ENCODE results near the gene CDH23. TPM values are rescaled to one million over a fixed set of nuclear protein-coding genes. Genes with fewer than 3 reads are reported as not detected.

The CDH23 gene
- total and polyA plus RNA-seq, 4 experiments from 2014 or later, result 1.8 to 5.4 (median 3.6) TPM

- no peaks in the 10 kb centered on the region for H3K36me3 ChIP-seq (ENCODE audit: insufficient read depth, low read length)
- no peak overlapping the region for H3K27ac ChIP-seq (ENCODE audit: low read depth, low read length)
- peak overlapping the region in 2 of 7 donors; percentile 35 to 42 for H3K27ac Mint-ChIP-seq
- no peaks in the 10 kb centered on the region for H3K9me3 ChIP-seq (ENCODE audit: control insufficient read depth in 1 of 2, low read length in 2 of 2)
- peak overlapping the region in 4 of 8 donors; percentile 9 to 57 (median 12) for H3K4me3 Mint-ChIP-seq
- H3K27me3 Mint-ChIP-seq, result no peaks in the 10 kb centered on the region
- H3K4me1 ChIP-seq (ENCODE audit: insufficient read depth, low read length), result peaks cover 47% of the 10 kb centered on the region
- no peaks in the 10 kb centered on the region for H3K9me3 Mint-ChIP-seq
- CTCF ChIA-PET (ENCODE audit: partially characterized antibody), result interaction anchor here (0.7 kb wide), 1 partner anchor 315 kb away, joined by 3 read pairs; no protein-coding TSS in a partner anchor
- intact Hi-C loops (cut with micrococcal nuclease), result no loop called here
- H3K27me3 ChIP-seq (ENCODE audit: insufficient read depth, low read length), result no peaks in the 10 kb centered on the region
- H3K4me3 ChIP-seq (ENCODE audit: low read length in 2 of 2), result no peak overlapping the region
- H3K36me3 Mint-ChIP-seq, result peaks cover 6 to 10% of the 10 kb centered on the region in 2 donors
- POLR2A ChIA-PET (ENCODE audit: partially characterized antibody), result no interaction called here
- DNase-seq, result no peak
- H3K4me1 Mint-ChIP-seq, result peaks cover 51 to 85% (median 67%) of the 10 kb centered on the region in 4 donors
Measured at GRCh38 chr10:71846816-71847215, 450.1 kb downstream of the CDH23 start.

- Mint-ChIP-seq H3K4me1 (peaks cover 51 to 83% (median 65%) of the 10 kb centered on the region in 4 donors), H3K4me3 (peak overlapping the region in 1 of 8 donors; percentile 17), H3K36me3 (peaks cover 6 to 7% of the 10 kb centered on the region in 2 donors), H3K9me3 (no peaks in the 10 kb centered on the region), H3K27ac (peak overlapping the region in 1 of 7 donors; percentile 22), H3K27me3 (no peaks in the 10 kb centered on the region)
- intact Hi-C loops (cut with micrococcal nuclease), result no loop called here
- Histone ChIP-seq H3K4me3 (ENCODE audit: low read length in 2 of 2) (no peak overlapping the region), H3K27me3 (ENCODE audit: insufficient read depth, low read length) (no peaks in the 10 kb centered on the region), H3K27ac (ENCODE audit: low read depth, low read length) (no peak overlapping the region), H3K9me3 (ENCODE audit: control insufficient read depth in 1 of 2, low read length in 2 of 2) (no peaks in the 10 kb centered on the region), H3K36me3 (ENCODE audit: insufficient read depth, low read length) (no peaks in the 10 kb centered on the region), H3K4me1 (ENCODE audit: insufficient read depth, low read length) (peaks cover 47% of the 10 kb centered on the region)
- ChIA-PET POLR2A (ENCODE audit: partially characterized antibody) (no interaction called here), CTCF (ENCODE audit: partially characterized antibody) (no interaction called here)
- DNase-seq, result no peak
Measured at GRCh38 chr10:71847418-71847817, 450.7 kb downstream of the CDH23 start.

- ChIA-PET CTCF (ENCODE audit: partially characterized antibody) (interaction anchor here (0.8 kb wide), 1 partner anchor 46 kb away, joined by 3 read pairs; no protein-coding TSS in a partner anchor), POLR2A (ENCODE audit: partially characterized antibody) (interaction anchor here (1.0 to 1.4 kb wide), 2 partner anchors 10 to 13 kb away, joined by 3 read pairs; no protein-coding TSS in a partner anchor)
- H3K4me1 Mint-ChIP-seq, result peaks cover 42 to 72% (median 55%) of the 10 kb centered on the region in 4 donors
Measured at GRCh38 chr10:71848325-71849275, 451.9 kb downstream of the CDH23 start.

DNA sequence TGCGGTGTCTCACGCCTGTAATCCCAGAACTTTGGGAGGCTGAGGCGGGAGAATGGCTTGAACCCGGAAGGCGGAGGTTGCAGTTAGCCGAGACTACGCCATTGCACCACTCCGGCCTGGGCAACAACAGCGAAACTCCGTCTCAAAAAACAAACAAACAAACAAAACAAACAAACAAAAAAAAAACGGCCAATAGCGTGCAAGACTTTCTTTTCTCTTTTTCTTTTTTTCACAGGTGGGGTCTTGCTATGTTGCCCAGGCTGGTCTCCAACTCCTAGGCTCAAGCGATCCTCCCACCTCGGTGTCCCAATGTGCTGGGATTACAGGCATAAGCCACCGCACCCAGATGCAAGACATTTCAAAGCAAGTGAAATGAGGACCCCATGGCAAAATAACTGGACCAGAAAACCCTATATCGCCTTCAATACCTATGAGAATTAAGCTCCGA is 452.8 kb downstream of the CDH23 start:
- peaks cover 31% of the 10 kb centered on the region for H3K4me1 ChIP-seq (ENCODE audit: insufficient read depth, low read length)
- intact Hi-C loops (cut with micrococcal nuclease), result no loop called here
- no peak overlapping the region for H3K4me3 ChIP-seq (ENCODE audit: low read length in 2 of 2)
- DNase-seq, result no peak
- Mint-ChIP-seq H3K4me3 (peak overlapping the region in 6 of 8 donors; percentile 42 to 99 (median 98)), H3K4me1 (peaks cover 37 to 63% (median 48%) of the 10 kb centered on the region in 4 donors), H3K27ac (peak overlapping the region in 1 of 7 donors; percentile 84), H3K27me3 (no peaks in the 10 kb centered on the region), H3K36me3 (peaks cover 6 to 7% of the 10 kb centered on the region in 2 donors), H3K9me3 (no peaks in the 10 kb centered on the region)
- H3K36me3 ChIP-seq (ENCODE audit: insufficient read depth, low read length), result no peaks in the 10 kb centered on the region
- ChIA-PET CTCF (ENCODE audit: partially characterized antibody) (interaction anchor here (0.8 kb wide), 1 partner anchor 45 kb away, joined by 3 read pairs; no protein-coding TSS in a partner anchor), POLR2A (ENCODE audit: partially characterized antibody) (interaction anchor here (1.9 kb wide), 1 partner anchor 9 kb away, joined by 7 read pairs; no protein-coding TSS in a partner anchor)
- H3K27ac ChIP-seq (ENCODE audit: low read depth, low read length), result no peak overlapping the region
- H3K27me3 ChIP-seq (ENCODE audit: insufficient read depth, low read length), result no peaks in the 10 kb centered on the region
- H3K9me3 ChIP-seq (ENCODE audit: control insufficient read depth in 1 of 2, low read length in 2 of 2), result no peaks in the 10 kb centered on the region

More at GRCh38 chr10:71848325-71849275, 451.9 kb downstream of the CDH23 start:
- Mint-ChIP-seq H3K27me3 (no peaks in the 10 kb centered on the region), H3K4me3 (peak overlapping the region in 7 of 8 donors; percentile 7 to 71 (median 40)), H3K9me3 (no peaks in the 10 kb centered on the region), H3K36me3 (peaks cover 6 to 7% of the 10 kb centered on the region in 2 donors), H3K27ac (peak overlapping the region in 3 of 7 donors; percentile 6 to 68 (median 51))
- intact Hi-C loops (cut with micrococcal nuclease), result no loop called here
- no peak for DNase-seq
- Histone ChIP-seq H3K4me1 (ENCODE audit: insufficient read depth, low read length) (peaks cover 38% of the 10 kb centered on the region), H3K36me3 (ENCODE audit: insufficient read depth, low read length) (no peaks in the 10 kb centered on the region), H3K9me3 (ENCODE audit: control insufficient read depth in 1 of 2, low read length in 2 of 2) (no peaks in the 10 kb centered on the region), H3K27ac (ENCODE audit: low read depth, low read length) (no peak overlapping the region), H3K4me3 (ENCODE audit: low read length in 2 of 2) (no peak overlapping the region), H3K27me3 (ENCODE audit: insufficient read depth, low read length) (no peaks in the 10 kb centered on the region)

GRCh38 chr10:71850021-71850742 is 453.5 kb downstream of the CDH23 start:
- H3K36me3 ChIP-seq (ENCODE audit: insufficient read depth, low read length), result no peaks in the 10 kb centered on the region
- Mint-ChIP-seq H3K9me3 (no peaks in the 10 kb centered on the region), H3K4me3 (peak overlapping the region; percentile 92 to 99 (median 97)), H3K27ac (peak overlapping the region; percentile 84 to 96 (median 92)), H3K36me3 (peaks cover 1 to 7% of the 10 kb centered on the region in 2 donors), H3K27me3 (no peaks in the 10 kb centered on the region), H3K4me1 (peaks cover 33 to 58% (median 42%) of the 10 kb centered on the region in 4 donors)
- intact Hi-C loops (cut with micrococcal nuclease), result loop anchor here (2.0 kb wide), 1 partner anchor 81 kb away; no protein-coding TSS in a partner anchor
- no peaks in the 10 kb centered on the region for H3K9me3 ChIP-seq (ENCODE audit: control insufficient read depth in 1 of 2, low read length in 2 of 2)
- peak in 1 of 5 donors; percentile 4 for DNase-seq
- no peaks in the 10 kb centered on the region for H3K27me3 ChIP-seq (ENCODE audit: insufficient read depth, low read length)
- peaks cover 27% of the 10 kb centered on the region for H3K4me1 ChIP-seq (ENCODE audit: insufficient read depth, low read length)
- CTCF ChIA-PET (ENCODE audit: partially characterized antibody), result interaction anchor here (1.2 to 2.0 kb wide), 2 partner anchors 46 to 531 kb away, joined by 3 to 6 read pairs; partner anchors contain the start of gene SLC29A3
- peak overlapping the region; percentile 98 to 99 for H3K4me3 ChIP-seq (ENCODE audit: low read length in 2 of 2)
- peak overlapping the region; percentile 81 for H3K27ac ChIP-seq (ENCODE audit: low read depth, low read length)
- POLR2A ChIA-PET (ENCODE audit: partially characterized antibody), result interaction anchor here (1.1 to 1.9 kb wide), 11 partner anchors 8 to 485 kb away, joined by 3 to 11 read pairs (median 5); partner anchors contain the start of gene VSIR

GRCh38 chr10:71850743-71851464 is 454.2 kb downstream of the CDH23 start, which contains the start of gene PSAP:
TSS of gene PSAP (minus strand) at chr10:71851251. CDS start at chr10:71851221, 30 bp downstream.
- peaks cover 28 to 50% (median 37%) of the 10 kb centered on the region in 4 donors for H3K4me1 Mint-ChIP-seq
- H3K4me3 ChIP-seq (ENCODE audit: low read length in 2 of 2), result peak within 1 kb of the TSS; percentile 98 to 99
- H3K4me1 ChIP-seq (ENCODE audit: insufficient read depth, low read length), result peaks cover 21% of the 10 kb centered on the region
- ChIA-PET CTCF (ENCODE audit: partially characterized antibody) (interaction anchor here (1.0 to 2.0 kb wide), 5 partner anchors 9 to 581 kb away, joined by 3 to 6 read pairs (median 3); partner anchors contain the start of gene SLC29A3), POLR2A (ENCODE audit: partially characterized antibody) (interaction anchor here (0.7 to 1.9 kb wide), 16 partner anchors 8 to 530 kb away, joined by 3 to 11 read pairs (median 5); partner anchors contain the start of gene VSIR)
- H3K27ac ChIP-seq (ENCODE audit: low read depth, low read length), result peak within 1 kb of the TSS; percentile 81
- H3K27me3 ChIP-seq (ENCODE audit: insufficient read depth, low read length), result no peaks in the 10 kb centered on the region
- peak within 1 kb of the TSS; percentile 84 to 96 (median 92) for H3K27ac Mint-ChIP-seq
- intact Hi-C loops (cut with micrococcal nuclease), result loop anchor here (1.0 to 2.0 kb wide), 2 partner anchors 82 to 532 kb away; partner anchors contain the start of gene SLC29A3
- no peaks in the 10 kb centered on the region for H3K9me3 Mint-ChIP-seq
- no peaks in the 10 kb centered on the region for H3K27me3 Mint-ChIP-seq
- H3K9me3 ChIP-seq (ENCODE audit: control insufficient read depth in 1 of 2, low read length in 2 of 2), result no peaks in the 10 kb centered on the region
- peak within 1 kb of the TSS; percentile 92 to 99 (median 97) for H3K4me3 Mint-ChIP-seq
- H3K36me3 Mint-ChIP-seq, result peaks cover 0 to 7% of the 10 kb centered on the region in 2 donors
- DNase-seq, result peak; percentile 97 to 98 (median 97)
- no peaks in the 10 kb centered on the region for H3K36me3 ChIP-seq (ENCODE audit: insufficient read depth, low read length)

Data from CD4-positive, alpha-beta memory T cell (primary cell).